HL-60 (cell line): ENCODE measurements around the gene AP1AR.

ENCODE experiments used
- DNase-seq, 2 experiments: peaks; one replicate each; pipeline ENCODE4 v3.0.0-alpha.2; 2010 to 2020; ENCODE audit warnings: low read depth in 1 of 2, low spot score in 1 of 2
- H3K27ac ChIP-seq: fragments of 250-450 bp; sonication (Bioruptor Pico); replicated peaks from 2 replicates; pipeline ENCODE4 v1.5.1; 2020; ENCODE audit warnings: mild to moderate bottlenecking, moderate library complexity
- H3K27me3 ChIP-seq: fragments of 250-450 bp; sonication (Bioruptor Pico); 2 replicates; pipeline ENCODE4 v1.5.1; 2021; ENCODE audit warnings: mild to moderate bottlenecking, moderate library complexity; ENCODE audit not compliant: insufficient read depth, poor library complexity, severe bottlenecking
- H3K4me3 ChIP-seq: replicated peaks from 2 replicates; pipeline ENCODE4 v1.5.1; 2011; ENCODE audit warnings: mild to moderate bottlenecking, control low read depth, low read length; ENCODE audit not compliant: insufficient read depth
- GABPA ChIP-seq: IDR thresholded peaks from 2 replicates; pipeline ENCODE4 v1.6.1; 2012; ENCODE audit warnings: low read depth
- POLR2AphosphoS5 ChIP-seq: IDR thresholded peaks from 2 replicates; pipeline ENCODE4 v1.6.1; 2012; ENCODE audit warnings: low read depth
- SPI1 ChIP-seq: IDR thresholded peaks from 2 replicates; pipeline ENCODE4 v1.6.1; 2012; ENCODE audit warnings: low read depth, mild to moderate bottlenecking, borderline replicate concordance
- TF ChIP-seq, protein P1 (sequence below): IDR thresholded peaks from 2 replicates; pipeline ENCODE4 v1.6.1; 2012; ENCODE audit warnings: low read depth; ENCODE audit not compliant: insufficient replicate concordance
- TF ChIP-seq, protein P2 (sequence below): IDR thresholded peaks from one replicate; pipeline ENCODE4 v1.5.1; 2011; ENCODE audit warnings: low read length, control low read depth, inconsistent platforms; ENCODE audit not compliant: insufficient read depth

Gene AP1AR

DNA sequence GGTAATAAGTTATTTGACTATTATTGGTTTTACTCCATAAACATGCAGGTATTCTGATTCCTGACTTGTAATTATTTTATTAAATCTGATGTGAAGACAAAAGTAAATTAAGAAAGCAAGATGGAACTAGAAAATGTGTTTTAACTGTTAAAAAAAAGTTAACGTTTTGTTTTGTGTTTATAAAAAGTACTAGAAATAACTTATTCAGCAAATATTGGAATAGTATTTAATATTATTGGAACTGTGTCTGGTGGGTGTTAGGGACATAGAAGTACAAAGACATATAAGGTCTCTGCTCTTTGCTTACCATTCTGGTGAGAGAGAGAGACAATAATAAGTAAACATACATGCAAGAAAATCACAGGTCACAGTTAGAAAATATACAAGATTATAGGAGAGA lies 38.5 kb downstream of the AP1AR start:
- H3K4me3 ChIP-seq, result no peak overlapping the region
- DNase-seq, result no peak
- H3K27ac ChIP-seq, result no peak overlapping the region
- no peaks in the 10 kb centered on the region for H3K27me3 ChIP-seq
- TF ChIP-seq, protein P1, sequence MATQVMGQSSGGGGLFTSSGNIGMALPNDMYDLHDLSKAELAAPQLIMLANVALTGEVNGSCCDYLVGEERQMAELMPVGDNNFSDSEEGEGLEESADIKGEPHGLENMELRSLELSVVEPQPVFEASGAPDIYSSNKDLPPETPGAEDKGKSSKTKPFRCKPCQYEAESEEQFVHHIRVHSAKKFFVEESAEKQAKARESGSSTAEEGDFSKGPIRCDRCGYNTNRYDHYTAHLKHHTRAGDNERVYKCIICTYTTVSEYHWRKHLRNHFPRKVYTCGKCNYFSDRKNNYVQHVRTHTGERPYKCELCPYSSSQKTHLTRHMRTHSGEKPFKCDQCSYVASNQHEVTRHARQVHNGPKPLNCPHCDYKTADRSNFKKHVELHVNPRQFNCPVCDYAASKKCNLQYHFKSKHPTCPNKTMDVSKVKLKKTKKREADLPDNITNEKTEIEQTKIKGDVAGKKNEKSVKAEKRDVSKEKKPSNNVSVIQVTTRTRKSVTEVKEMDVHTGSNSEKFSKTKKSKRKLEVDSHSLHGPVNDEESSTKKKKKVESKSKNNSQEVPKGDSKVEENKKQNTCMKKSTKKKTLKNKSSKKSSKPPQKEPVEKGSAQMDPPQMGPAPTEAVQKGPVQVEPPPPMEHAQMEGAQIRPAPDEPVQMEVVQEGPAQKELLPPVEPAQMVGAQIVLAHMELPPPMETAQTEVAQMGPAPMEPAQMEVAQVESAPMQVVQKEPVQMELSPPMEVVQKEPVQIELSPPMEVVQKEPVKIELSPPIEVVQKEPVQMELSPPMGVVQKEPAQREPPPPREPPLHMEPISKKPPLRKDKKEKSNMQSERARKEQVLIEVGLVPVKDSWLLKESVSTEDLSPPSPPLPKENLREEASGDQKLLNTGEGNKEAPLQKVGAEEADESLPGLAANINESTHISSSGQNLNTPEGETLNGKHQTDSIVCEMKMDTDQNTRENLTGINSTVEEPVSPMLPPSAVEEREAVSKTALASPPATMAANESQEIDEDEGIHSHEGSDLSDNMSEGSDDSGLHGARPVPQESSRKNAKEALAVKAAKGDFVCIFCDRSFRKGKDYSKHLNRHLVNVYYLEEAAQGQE, result no peak
- TF ChIP-seq POLR2AphosphoS5, result no peak
- TF ChIP-seq, protein P2, sequence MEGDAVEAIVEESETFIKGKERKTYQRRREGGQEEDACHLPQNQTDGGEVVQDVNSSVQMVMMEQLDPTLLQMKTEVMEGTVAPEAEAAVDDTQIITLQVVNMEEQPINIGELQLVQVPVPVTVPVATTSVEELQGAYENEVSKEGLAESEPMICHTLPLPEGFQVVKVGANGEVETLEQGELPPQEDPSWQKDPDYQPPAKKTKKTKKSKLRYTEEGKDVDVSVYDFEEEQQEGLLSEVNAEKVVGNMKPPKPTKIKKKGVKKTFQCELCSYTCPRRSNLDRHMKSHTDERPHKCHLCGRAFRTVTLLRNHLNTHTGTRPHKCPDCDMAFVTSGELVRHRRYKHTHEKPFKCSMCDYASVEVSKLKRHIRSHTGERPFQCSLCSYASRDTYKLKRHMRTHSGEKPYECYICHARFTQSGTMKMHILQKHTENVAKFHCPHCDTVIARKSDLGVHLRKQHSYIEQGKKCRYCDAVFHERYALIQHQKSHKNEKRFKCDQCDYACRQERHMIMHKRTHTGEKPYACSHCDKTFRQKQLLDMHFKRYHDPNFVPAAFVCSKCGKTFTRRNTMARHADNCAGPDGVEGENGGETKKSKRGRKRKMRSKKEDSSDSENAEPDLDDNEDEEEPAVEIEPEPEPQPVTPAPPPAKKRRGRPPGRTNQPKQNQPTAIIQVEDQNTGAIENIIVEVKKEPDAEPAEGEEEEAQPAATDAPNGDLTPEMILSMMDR, result no peak

DNA sequence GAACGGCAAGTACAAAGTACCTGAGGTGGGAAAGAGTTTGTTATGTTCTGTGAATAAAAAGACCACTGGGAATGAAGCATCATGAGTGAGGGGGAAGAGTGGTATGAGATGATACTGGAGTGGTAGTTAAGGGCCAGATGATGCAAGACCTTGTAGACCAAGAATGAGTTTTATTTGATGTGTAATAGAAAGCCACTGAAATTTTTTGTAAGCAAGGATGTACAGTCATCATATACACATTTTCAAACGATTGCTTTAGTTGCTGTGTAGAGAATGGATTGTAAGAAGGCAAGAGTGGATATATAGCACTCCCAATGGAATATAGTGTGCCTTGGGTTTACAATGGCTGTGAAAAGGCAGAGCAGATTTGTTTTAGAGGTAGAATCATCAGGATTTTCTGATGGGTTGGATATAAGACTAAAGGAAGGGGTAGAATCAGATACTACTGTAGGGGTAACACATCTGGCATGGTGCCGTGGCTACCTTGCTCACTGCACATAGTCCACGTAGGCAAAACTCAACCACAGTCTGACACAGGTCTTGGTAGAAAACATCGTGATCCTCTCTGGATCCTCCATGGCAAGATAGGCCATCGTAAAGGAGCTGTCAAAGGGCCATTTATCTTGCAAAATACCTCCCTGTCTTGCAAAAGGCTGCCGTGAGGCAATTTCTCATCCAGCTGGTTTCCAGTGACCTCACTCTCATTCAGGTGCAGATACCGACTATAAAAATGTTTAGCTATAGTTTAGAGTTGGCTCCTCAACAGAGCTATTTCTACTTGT lies 39.2 kb downstream of the AP1AR start:
- H3K27me3 ChIP-seq, result no peaks in the 10 kb centered on the region
- no peak overlapping the region for H3K27ac ChIP-seq
- H3K4me3 ChIP-seq, result no peak overlapping the region
- DNase-seq, result peak in 1 of 2 experiments; percentile 44
- no peak for TF ChIP-seq SPI1
- no peak for TF ChIP-seq GABPA
- TF ChIP-seq, protein P2, result no peak
- TF ChIP-seq, protein P1, result no peak
- no peak for TF ChIP-seq POLR2AphosphoS5

- no peak overlapping the region for H3K27ac ChIP-seq
- H3K4me3 ChIP-seq, result no peak overlapping the region
- no peak for DNase-seq
- H3K27me3 ChIP-seq, result no peaks in the 10 kb centered on the region
- TF ChIP-seq, protein P2, result no peak
- TF ChIP-seq POLR2AphosphoS5, result no peak
- no peak for TF ChIP-seq SPI1
- TF ChIP-seq, protein P1, result no peak
- no peak for TF ChIP-seq GABPA
Measured at GRCh38 chr4:112272292-112272691, 40.7 kb downstream of the AP1AR start.
